H9 (cell line): ENCODE results near the gene ZCCHC17. TPM values are rescaled to one million over a fixed set of nuclear protein-coding genes. Genes with fewer than 3 reads are reported as not detected.

Experiments used
- DNase-seq: peaks from one replicate; pipeline ENCODE4 v3.0.0-alpha.2; 2017
- H2AFZ ChIP-seq: one replicate; pipeline ENCODE4 v1.6.1; 2013; ENCODE audit warnings: mild to moderate bottlenecking, low read length, control low read depth, moderate library complexity
- H2AK5ac ChIP-seq: 2 replicates; pipeline ENCODE4 v1.6.1; 2013; ENCODE audit warnings: low read length, control low read depth, mixed read lengths; ENCODE audit not compliant: insufficient read length
- H2BK120ac ChIP-seq: one replicate; pipeline ENCODE4 v1.6.1; 2013; ENCODE audit warnings: low read depth, mild to moderate bottlenecking, low read length, control low read depth, inconsistent platforms; ENCODE audit not compliant: poor library complexity, severe bottlenecking
- H2BK12ac ChIP-seq: 2 replicates; pipeline ENCODE4 v1.6.1; 2013; ENCODE audit warnings: low read length, control low read depth, mixed read lengths, low read depth; ENCODE audit not compliant: insufficient read length
- H2BK15ac ChIP-seq: 2 replicates; pipeline ENCODE4 v1.6.1; 2013; ENCODE audit warnings: low read depth, low read length, control low read depth
- H2BK20ac ChIP-seq: one replicate; pipeline ENCODE4 v1.6.1; 2013; ENCODE audit warnings: low read depth, mild to moderate bottlenecking, low read length, control low read depth, inconsistent platforms; ENCODE audit not compliant: poor library complexity, severe bottlenecking
- H2BK5ac ChIP-seq: 2 replicates; pipeline ENCODE4 v1.6.1; 2013; ENCODE audit warnings: low read length, control low read depth, mixed read lengths; ENCODE audit not compliant: insufficient read length
- H3K14ac ChIP-seq: 2 replicates; pipeline ENCODE4 v1.6.1; 2013; ENCODE audit warnings: low read length, control low read depth; ENCODE audit not compliant: insufficient read depth
- H3K18ac ChIP-seq: 2 replicates; pipeline ENCODE4 v1.6.1; 2013; ENCODE audit warnings: low read depth, mild to moderate bottlenecking, mixed read lengths, low read length, control low read depth; ENCODE audit not compliant: insufficient read length
- H3K23ac ChIP-seq: 2 replicates; pipeline ENCODE4 v1.6.1; 2013; ENCODE audit warnings: low read length, control low read depth, mixed read lengths, low read depth; ENCODE audit not compliant: insufficient read length
- H3K23me2 ChIP-seq: 2 replicates; pipeline ENCODE4 v1.6.1; 2013; ENCODE audit warnings: low read depth, mild to moderate bottlenecking, mixed read lengths, low read length, control low read depth; ENCODE audit not compliant: insufficient read length, poor library complexity, severe bottlenecking
- H3K27ac ChIP-seq: 2 replicates; pipeline ENCODE4 v1.5.1; 2013; ENCODE audit warnings: low read length, control low read depth, mixed read lengths, low read depth; ENCODE audit not compliant: insufficient read length
- H3K27me3 ChIP-seq: 2 replicates; pipeline ENCODE4 v1.6.1; 2013; ENCODE audit warnings: low read length, control low read depth, inconsistent platforms; ENCODE audit not compliant: insufficient read depth
- H3K4ac ChIP-seq: 2 replicates; pipeline ENCODE4 v1.6.1; 2013; ENCODE audit warnings: low read depth, mild to moderate bottlenecking, control low read depth, inconsistent platforms, low read length, moderate library complexity
- H3K4me1 ChIP-seq: 2 replicates; pipeline ENCODE4 v1.6.1; 2013; ENCODE audit warnings: low read length, control low read depth, inconsistent platforms; ENCODE audit not compliant: insufficient read depth
- H3K4me2 ChIP-seq: 2 replicates; pipeline ENCODE4 v1.6.1; 2013; ENCODE audit warnings: low read length, control low read depth, mixed read lengths; ENCODE audit not compliant: insufficient read length, insufficient read depth
- H3K56ac ChIP-seq: 2 replicates; pipeline ENCODE4 v1.6.1; 2013; ENCODE audit warnings: low read depth, mild to moderate bottlenecking, mixed read lengths, low read length, control low read depth; ENCODE audit not compliant: insufficient read length
- H3K79me1 ChIP-seq: 2 replicates; pipeline ENCODE4 v1.6.1; 2013; ENCODE audit warnings: low read depth, mild to moderate bottlenecking, moderate library complexity, low read length, control low read depth, inconsistent platforms; ENCODE audit not compliant: insufficient read depth, poor library complexity, severe bottlenecking
- H3K79me2 ChIP-seq: 2 replicates; pipeline ENCODE4 v1.6.1; 2013; ENCODE audit warnings: low read length, control low read depth, inconsistent platforms; ENCODE audit not compliant: insufficient read depth
- H3K9ac ChIP-seq: 2 replicates; pipeline ENCODE4 v1.6.1; 2013; ENCODE audit warnings: low read length, control low read depth, mixed read lengths; ENCODE audit not compliant: insufficient read length; ENCODE audit errors: extremely low read depth
- H3K9me3 ChIP-seq: one replicate; pipeline ENCODE4 v1.6.1; 2013; ENCODE audit warnings: low read depth, low read length, inconsistent platforms; ENCODE audit not compliant: control insufficient read depth
- H3T11ph ChIP-seq: one replicate; pipeline ENCODE4 v1.6.1; 2013; ENCODE audit warnings: mild to moderate bottlenecking, low read length, control low read depth, inconsistent platforms
- H4K20me1 ChIP-seq: one replicate; pipeline ENCODE4 v1.6.1; 2013; ENCODE audit not compliant: control insufficient read depth, insufficient read length, insufficient read depth
- H4K5ac ChIP-seq: 2 replicates; pipeline ENCODE4 v1.6.1; 2013; ENCODE audit warnings: low read depth, mild to moderate bottlenecking, mixed read lengths, low read length, control low read depth; ENCODE audit not compliant: insufficient read length
- H4K8ac ChIP-seq: replicated peaks from 2 replicates; pipeline ENCODE4 v1.6.1; 2013; ENCODE audit warnings: low read length, control low read depth, mixed read lengths, low read depth; ENCODE audit not compliant: insufficient read length
- H4K91ac ChIP-seq: 2 replicates; pipeline ENCODE4 v1.6.1; 2013; ENCODE audit warnings: low read depth, mild to moderate bottlenecking, moderate library complexity, mixed read lengths, low read length, control low read depth; ENCODE audit not compliant: insufficient read length
- H3K27ac Mint-ChIP-seq, 3 experiments: 2 replicates in 2 of 3; 3 replicates in 1 of 3; pipeline ENCODE4 v1.8.0; 2020 to 2021; ENCODE audit warnings: mixed read lengths in 3 of 3, mild to moderate bottlenecking in 1 of 3, moderate library complexity in 1 of 3
- H3K27me3 Mint-ChIP-seq: 2 replicates; pipeline ENCODE4 v1.8.0; 2021; ENCODE audit warnings: low read depth, mild to moderate bottlenecking, moderate library complexity, mixed read lengths
- H3K36me3 Mint-ChIP-seq, 3 experiments: 2 replicates in 2 of 3; 3 replicates in 1 of 3; pipeline ENCODE4 v1.8.0; 2020 to 2021; ENCODE audit warnings: low read depth in 3 of 3, mixed read lengths in 3 of 3; ENCODE audit not compliant: insufficient read depth in 1 of 3
- H3K4me1 Mint-ChIP-seq, 2 experiments: 2 replicates each; pipeline ENCODE4 v1.8.0; 2020; ENCODE audit warnings: mixed read lengths in 2 of 2
- H3K4me3 Mint-ChIP-seq, 2 experiments: 2 replicates in 1 of 2; 3 replicates in 1 of 2; pipeline ENCODE4 v1.8.0; 2020 to 2021; ENCODE audit warnings: mild to moderate bottlenecking in 2 of 2, mixed read lengths in 2 of 2, moderate library complexity in 1 of 2
- H3K9me3 Mint-ChIP-seq, 2 experiments: 2 replicates in 1 of 2; 3 replicates in 1 of 2; pipeline ENCODE4 v1.8.0; 2020; ENCODE audit warnings: mild to moderate bottlenecking in 2 of 2, mixed read lengths in 2 of 2, moderate library complexity in 1 of 2
- CTCF ChIP-seq: fragments of 200-600 bp; sonication (generic); conservative IDR thresholded peaks from 3 replicates; pipeline ENCODE4 v1.8.0; 2021; ENCODE audit warnings: antibody characterized with exemption, mild to moderate bottlenecking
- whole genome bisulfite sequencing: extraction: QIAGEN DNeasy Blood & Tissue Kit; methylation state at CpG from one replicate; pipeline ENCODE4 v1.1.7; 2013; ENCODE audit warnings: missing lambda C conversion rate, low lambda C conversion rate, mixed read lengths; ENCODE audit not compliant: insufficient read length; ENCODE audit errors: extremely low coverage; 5-methylcytosine and 5-hydroxymethylcytosine counted together
- total RNA-seq: library from RNA; stranded (reverse); gene quantifications from 2 replicates; pipeline ENCODE4 v1.2.1, GENCODE V29; 2021

The ZCCHC17 gene
- total RNA-seq, 1 experiment from 2014 or later, result 50.4 TPM

- H2AK5ac ChIP-seq, result no peak overlapping the region
- H3K9ac ChIP-seq, result no peak overlapping the region
- H4K91ac ChIP-seq, result no peak overlapping the region
- no peaks in the 10 kb centered on the region for H3K9me3 ChIP-seq
- no peaks in the 10 kb centered on the region for H4K20me1 ChIP-seq
- no peak overlapping the region for H3K4me2 ChIP-seq
- H3K18ac ChIP-seq, result no peak overlapping the region
- Mint-ChIP-seq H3K4me1 (peaks cover 2 to 7% of the 10 kb centered on the region in 2 experiments; a peak in 3 of 4 replicates), H3K36me3 (peaks cover 2 to 29% (median 16%) of the 10 kb centered on the region in 3 experiments; a peak in 6 of 7 replicates), H3K4me3 (no peak overlapping the region), H3K9me3 (no peaks in the 10 kb centered on the region), H3K27ac (peak overlapping the region in 1 of 3 experiments; percentile 8; a peak in 1 of 7 replicates), H3K27me3 (no peaks in the 10 kb centered on the region)
- H3K56ac ChIP-seq, result no peak overlapping the region
- WGBS, result no CpG with 5 or more reads among the region's 1 CpG
- H3K23ac ChIP-seq, result no peak overlapping the region
- no peak overlapping the region for H4K5ac ChIP-seq
- no peaks in the 10 kb centered on the region for H3K23me2 ChIP-seq
- H2BK15ac ChIP-seq, result no peak overlapping the region
- no peak overlapping the region for H2AFZ ChIP-seq
- H3K79me1 ChIP-seq, result no peaks in the 10 kb centered on the region
- DNase-seq, result no peak
- no peak overlapping the region for H3K4ac ChIP-seq
- H3K27ac ChIP-seq, result no peak overlapping the region
- TF ChIP-seq CTCF, result no peak
- no peaks in the 10 kb centered on the region for H3K27me3 ChIP-seq
- H2BK12ac ChIP-seq, result no peak overlapping the region
- no peak overlapping the region for H2BK120ac ChIP-seq
- H3K14ac ChIP-seq, result no peak overlapping the region
- H3K79me2 ChIP-seq, result no peaks in the 10 kb centered on the region
- no peaks in the 10 kb centered on the region for H3K4me1 ChIP-seq
- no peak overlapping the region for H4K8ac ChIP-seq
- H2BK5ac ChIP-seq, result no peak overlapping the region
- H3T11ph ChIP-seq, result no peak overlapping the region
- no peak overlapping the region for H2BK20ac ChIP-seq
These were observed 47.7 kb downstream of the ZCCHC17 start for GRCh38 chr1:31344503-31344902.
